Ovary (tissue), 3 donors: ENCODE results near the gene SLC16A14.

Source experiments
- POLR2A ChIP-seq: fragments of 450-650 bp; IDR thresholded peaks from one replicate; pipeline ENCODE4 v1.6.1; 2017; ENCODE audit warnings: antibody characterized with exemption, mild to moderate bottlenecking, moderate library complexity
- TF ChIP-seq, protein P1 (sequence below), 3 donors: fragments of 450-650 bp in 2 of 3; fragments of 200-600 bp in 1 of 3; IDR thresholded peaks; one replicate each; pipeline versions ENCODE4 v1.5.1 to v1.8.0; 2016 to 2022; ENCODE audit warnings: antibody characterized with exemption in 3 of 3, mild to moderate bottlenecking in 1 of 3
- donor health status: DM: no; HTN: no; CAD: no.

DNA sequence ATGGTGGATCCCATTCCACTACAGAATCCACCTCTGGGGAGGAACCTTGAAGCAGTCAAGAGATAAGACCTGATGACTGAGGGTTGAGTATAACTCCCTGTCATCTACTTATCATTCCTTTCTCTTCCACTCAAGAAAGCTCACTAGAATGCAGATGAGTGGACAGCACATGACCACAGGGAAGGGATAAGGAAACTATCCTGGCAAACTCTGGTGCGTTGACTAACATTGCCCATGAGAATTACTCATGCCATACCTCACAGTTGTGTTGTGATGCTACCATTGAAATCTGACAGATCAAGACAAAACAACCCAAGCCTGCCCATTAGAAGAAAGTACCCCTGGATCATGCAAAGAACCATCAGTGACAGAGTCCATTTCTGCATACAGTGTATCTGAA lies 26.5 kb downstream of the SLC16A14 start:
- no peak for TF ChIP-seq POLR2A
- TF ChIP-seq, protein P1, sequence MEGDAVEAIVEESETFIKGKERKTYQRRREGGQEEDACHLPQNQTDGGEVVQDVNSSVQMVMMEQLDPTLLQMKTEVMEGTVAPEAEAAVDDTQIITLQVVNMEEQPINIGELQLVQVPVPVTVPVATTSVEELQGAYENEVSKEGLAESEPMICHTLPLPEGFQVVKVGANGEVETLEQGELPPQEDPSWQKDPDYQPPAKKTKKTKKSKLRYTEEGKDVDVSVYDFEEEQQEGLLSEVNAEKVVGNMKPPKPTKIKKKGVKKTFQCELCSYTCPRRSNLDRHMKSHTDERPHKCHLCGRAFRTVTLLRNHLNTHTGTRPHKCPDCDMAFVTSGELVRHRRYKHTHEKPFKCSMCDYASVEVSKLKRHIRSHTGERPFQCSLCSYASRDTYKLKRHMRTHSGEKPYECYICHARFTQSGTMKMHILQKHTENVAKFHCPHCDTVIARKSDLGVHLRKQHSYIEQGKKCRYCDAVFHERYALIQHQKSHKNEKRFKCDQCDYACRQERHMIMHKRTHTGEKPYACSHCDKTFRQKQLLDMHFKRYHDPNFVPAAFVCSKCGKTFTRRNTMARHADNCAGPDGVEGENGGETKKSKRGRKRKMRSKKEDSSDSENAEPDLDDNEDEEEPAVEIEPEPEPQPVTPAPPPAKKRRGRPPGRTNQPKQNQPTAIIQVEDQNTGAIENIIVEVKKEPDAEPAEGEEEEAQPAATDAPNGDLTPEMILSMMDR (IDR thresholded peaks at IDR 0.05), result no peak
